GM21529 (cell line): ENCODE measurements around the gene OR9I1.

Experiments used
- ATAC-seq: cut with Tn5 transposase; IDR thresholded peaks from one replicate; pipeline ENCODE4 v1.9.1; 2021; ENCODE audit not compliant: unreplicated experiment

OR9I1 gene

GRCh38 chr11:58125469-58125868, at the start of gene OR9I1:
Gene OR9I1, minus strand, starts transcription at chr11:58125530. Its CDS starts 6,086 bp downstream, at chr11:58119444.
- ATAC-seq = no peak

- ATAC-seq = no peak
These were observed 40.3 kb upstream of the OR9I1 start for GRCh38 chr11:58165504-58166106.

- ATAC-seq = no peak
These were observed 39.7 kb upstream of the OR9I1 start for GRCh38 chr11:58164990-58165389.

- ATAC-seq = no peak
These were observed 39.1 kb upstream of the OR9I1 start for GRCh38 chr11:58164389-58164788.

GRCh38 chr11:58152781-58153180, 27.5 kb upstream of the OR9I1 start:
- ATAC-seq = no peak

GRCh38 chr11:58142761-58143160, 17.4 kb upstream of the OR9I1 start:
- no peak for ATAC-seq

- no peak for ATAC-seq
These were observed 9.8 kb upstream of the OR9I1 start for GRCh38 chr11:58135171-58135570.

- ATAC-seq = no peak
These were observed 8.8 kb upstream of the OR9I1 start for GRCh38 chr11:58134151-58134550.

GRCh38 chr11:58133309-58134076, 8.2 kb upstream of the OR9I1 start:
- ATAC-seq = no peak

GRCh38 chr11:58127350-58127749, 2.0 kb upstream of the OR9I1 start:
- no peak for ATAC-seq

GRCh38 chr11:58121096-58121495, 4.2 kb downstream of the OR9I1 start:
- ATAC-seq = no peak

GRCh38 chr11:58097437-58097836, 27.9 kb downstream of the OR9I1 start:
- no peak for ATAC-seq

- no peak for ATAC-seq
These were observed 38.8 kb downstream of the OR9I1 start for GRCh38 chr11:58086528-58086927.

GRCh38 chr11:58075781-58076180, 49.5 kb downstream of the OR9I1 start:
- no peak for ATAC-seq

- no peak for ATAC-seq
These were observed 54.7 kb downstream of the OR9I1 start for GRCh38 chr11:58070585-58070984.

- no peak for ATAC-seq
These were observed 56.7 kb downstream of the OR9I1 start for GRCh38 chr11:58068655-58069054.

GRCh38 chr11:58067685-58068084, 57.6 kb downstream of the OR9I1 start:
- ATAC-seq = no peak
